H1 (cell line): ENCODE results near the gene TUBD1. TPM values are rescaled to one million over a fixed set of nuclear protein-coding genes. Genes with fewer than 3 reads are reported as not detected.

Source experiments
- EZH2 ChIP-seq: fragments of 200-600 bp; sonication (generic); IDR thresholded peaks from 2 replicates; pipeline ENCODE4 v1.7.1; 2012; ENCODE audit warnings: low read depth, mild to moderate bottlenecking, moderate library complexity, low read length, inconsistent platforms; ENCODE audit not compliant: severe bottlenecking
- POLR2A ChIP-seq, 2 experiments: IDR thresholded peaks; 1 replicate in 1 of 2; 2 replicates in 1 of 2; pipeline ENCODE4 v1.6.1; 2011; ENCODE audit warnings: low read depth in 2 of 2, low read length in 2 of 2, mild to moderate bottlenecking in 2 of 2; ENCODE audit errors: control extremely low read depth in 1 of 2
- USF2 ChIP-seq: IDR thresholded peaks from 2 replicates; pipeline ENCODE4 v1.6.1; 2011; ENCODE audit warnings: low read length, improper control_type of control experiment
- polyA plus RNA-seq, 7 experiments: library from polyadenylated mRNA; depleted of rRNA in 3 of 7; stranded (reverse) in 5 of 7; unstranded in 2 of 7; fragments of >200 nt in 5 of 7; fragments of 200-250 nt in 2 of 7; gene quantifications; 1 replicate in 5 of 7; 2 replicates in 1 of 7; 4 replicates in 1 of 7; pipeline versions ENCODE4 v1.2.1 to v1.2.3, GENCODE V29; 2011 to 2013; ENCODE audit warnings: missing spikeins in 2 of 7, mixed read lengths in 2 of 7
- total RNA-seq: library from RNA; stranded (reverse); fragmentation: NEBNext Ultra II Directional; extraction: Animal tissue kit (Norgen Biotek cat#: 25700); gene quantifications from 2 replicates; pipeline ENCODE4 v1.2.1, GENCODE V29; 2021
- TF ChIP-seq, protein P1 (sequence below): fragments of 300-600 bp; sonication (generic); IDR thresholded peaks from 2 replicates; pipeline ENCODE4 v1.7.1; 2012; ENCODE audit warnings: low read length, moderate library complexity, mild to moderate bottlenecking, inconsistent platforms; ENCODE audit not compliant: insufficient replicate concordance

Gene TUBD1
- total and polyA plus RNA-seq, 2 of the 8 experiments (the other 6 are each of a cell fraction or from before 2014, with no cell fraction given), result 9.1 to 17.5 TPM

DNA sequence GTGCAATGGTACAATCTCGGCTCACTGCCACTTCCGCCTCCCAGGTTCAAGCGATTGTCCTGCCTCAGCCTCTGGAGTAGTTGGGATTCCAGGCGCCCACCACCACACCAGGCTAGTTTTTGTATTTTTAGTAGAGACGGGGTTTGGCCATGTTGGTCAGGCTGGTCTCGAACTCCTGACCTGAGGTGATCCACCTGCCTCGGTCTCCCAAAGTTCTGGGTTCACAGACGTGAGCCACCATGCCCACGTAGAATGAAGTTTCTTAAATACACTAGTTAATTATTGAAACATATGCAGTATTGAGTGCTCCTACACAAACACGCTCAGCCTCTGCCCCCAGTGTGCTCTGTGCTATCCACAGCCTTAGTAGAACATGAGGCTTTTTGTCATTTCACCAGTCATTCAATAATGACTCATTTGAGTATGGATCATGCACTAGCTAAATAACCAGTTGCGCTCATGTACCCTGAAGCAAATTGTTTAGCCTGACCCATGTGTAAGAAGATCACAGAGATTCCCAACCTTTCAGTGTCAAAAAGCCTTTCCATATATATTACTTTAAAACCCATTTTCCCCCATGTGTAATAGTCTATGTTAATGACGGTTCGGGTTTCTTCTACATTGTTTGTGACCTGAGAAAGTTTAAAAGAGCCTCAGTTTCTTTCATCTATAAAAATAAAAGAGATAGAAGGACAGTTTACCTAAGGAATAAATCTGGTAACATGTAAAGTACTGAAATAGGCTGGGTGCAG, 49.7 kb downstream of the TUBD1 start (continued):
- TF ChIP-seq, protein P1, sequence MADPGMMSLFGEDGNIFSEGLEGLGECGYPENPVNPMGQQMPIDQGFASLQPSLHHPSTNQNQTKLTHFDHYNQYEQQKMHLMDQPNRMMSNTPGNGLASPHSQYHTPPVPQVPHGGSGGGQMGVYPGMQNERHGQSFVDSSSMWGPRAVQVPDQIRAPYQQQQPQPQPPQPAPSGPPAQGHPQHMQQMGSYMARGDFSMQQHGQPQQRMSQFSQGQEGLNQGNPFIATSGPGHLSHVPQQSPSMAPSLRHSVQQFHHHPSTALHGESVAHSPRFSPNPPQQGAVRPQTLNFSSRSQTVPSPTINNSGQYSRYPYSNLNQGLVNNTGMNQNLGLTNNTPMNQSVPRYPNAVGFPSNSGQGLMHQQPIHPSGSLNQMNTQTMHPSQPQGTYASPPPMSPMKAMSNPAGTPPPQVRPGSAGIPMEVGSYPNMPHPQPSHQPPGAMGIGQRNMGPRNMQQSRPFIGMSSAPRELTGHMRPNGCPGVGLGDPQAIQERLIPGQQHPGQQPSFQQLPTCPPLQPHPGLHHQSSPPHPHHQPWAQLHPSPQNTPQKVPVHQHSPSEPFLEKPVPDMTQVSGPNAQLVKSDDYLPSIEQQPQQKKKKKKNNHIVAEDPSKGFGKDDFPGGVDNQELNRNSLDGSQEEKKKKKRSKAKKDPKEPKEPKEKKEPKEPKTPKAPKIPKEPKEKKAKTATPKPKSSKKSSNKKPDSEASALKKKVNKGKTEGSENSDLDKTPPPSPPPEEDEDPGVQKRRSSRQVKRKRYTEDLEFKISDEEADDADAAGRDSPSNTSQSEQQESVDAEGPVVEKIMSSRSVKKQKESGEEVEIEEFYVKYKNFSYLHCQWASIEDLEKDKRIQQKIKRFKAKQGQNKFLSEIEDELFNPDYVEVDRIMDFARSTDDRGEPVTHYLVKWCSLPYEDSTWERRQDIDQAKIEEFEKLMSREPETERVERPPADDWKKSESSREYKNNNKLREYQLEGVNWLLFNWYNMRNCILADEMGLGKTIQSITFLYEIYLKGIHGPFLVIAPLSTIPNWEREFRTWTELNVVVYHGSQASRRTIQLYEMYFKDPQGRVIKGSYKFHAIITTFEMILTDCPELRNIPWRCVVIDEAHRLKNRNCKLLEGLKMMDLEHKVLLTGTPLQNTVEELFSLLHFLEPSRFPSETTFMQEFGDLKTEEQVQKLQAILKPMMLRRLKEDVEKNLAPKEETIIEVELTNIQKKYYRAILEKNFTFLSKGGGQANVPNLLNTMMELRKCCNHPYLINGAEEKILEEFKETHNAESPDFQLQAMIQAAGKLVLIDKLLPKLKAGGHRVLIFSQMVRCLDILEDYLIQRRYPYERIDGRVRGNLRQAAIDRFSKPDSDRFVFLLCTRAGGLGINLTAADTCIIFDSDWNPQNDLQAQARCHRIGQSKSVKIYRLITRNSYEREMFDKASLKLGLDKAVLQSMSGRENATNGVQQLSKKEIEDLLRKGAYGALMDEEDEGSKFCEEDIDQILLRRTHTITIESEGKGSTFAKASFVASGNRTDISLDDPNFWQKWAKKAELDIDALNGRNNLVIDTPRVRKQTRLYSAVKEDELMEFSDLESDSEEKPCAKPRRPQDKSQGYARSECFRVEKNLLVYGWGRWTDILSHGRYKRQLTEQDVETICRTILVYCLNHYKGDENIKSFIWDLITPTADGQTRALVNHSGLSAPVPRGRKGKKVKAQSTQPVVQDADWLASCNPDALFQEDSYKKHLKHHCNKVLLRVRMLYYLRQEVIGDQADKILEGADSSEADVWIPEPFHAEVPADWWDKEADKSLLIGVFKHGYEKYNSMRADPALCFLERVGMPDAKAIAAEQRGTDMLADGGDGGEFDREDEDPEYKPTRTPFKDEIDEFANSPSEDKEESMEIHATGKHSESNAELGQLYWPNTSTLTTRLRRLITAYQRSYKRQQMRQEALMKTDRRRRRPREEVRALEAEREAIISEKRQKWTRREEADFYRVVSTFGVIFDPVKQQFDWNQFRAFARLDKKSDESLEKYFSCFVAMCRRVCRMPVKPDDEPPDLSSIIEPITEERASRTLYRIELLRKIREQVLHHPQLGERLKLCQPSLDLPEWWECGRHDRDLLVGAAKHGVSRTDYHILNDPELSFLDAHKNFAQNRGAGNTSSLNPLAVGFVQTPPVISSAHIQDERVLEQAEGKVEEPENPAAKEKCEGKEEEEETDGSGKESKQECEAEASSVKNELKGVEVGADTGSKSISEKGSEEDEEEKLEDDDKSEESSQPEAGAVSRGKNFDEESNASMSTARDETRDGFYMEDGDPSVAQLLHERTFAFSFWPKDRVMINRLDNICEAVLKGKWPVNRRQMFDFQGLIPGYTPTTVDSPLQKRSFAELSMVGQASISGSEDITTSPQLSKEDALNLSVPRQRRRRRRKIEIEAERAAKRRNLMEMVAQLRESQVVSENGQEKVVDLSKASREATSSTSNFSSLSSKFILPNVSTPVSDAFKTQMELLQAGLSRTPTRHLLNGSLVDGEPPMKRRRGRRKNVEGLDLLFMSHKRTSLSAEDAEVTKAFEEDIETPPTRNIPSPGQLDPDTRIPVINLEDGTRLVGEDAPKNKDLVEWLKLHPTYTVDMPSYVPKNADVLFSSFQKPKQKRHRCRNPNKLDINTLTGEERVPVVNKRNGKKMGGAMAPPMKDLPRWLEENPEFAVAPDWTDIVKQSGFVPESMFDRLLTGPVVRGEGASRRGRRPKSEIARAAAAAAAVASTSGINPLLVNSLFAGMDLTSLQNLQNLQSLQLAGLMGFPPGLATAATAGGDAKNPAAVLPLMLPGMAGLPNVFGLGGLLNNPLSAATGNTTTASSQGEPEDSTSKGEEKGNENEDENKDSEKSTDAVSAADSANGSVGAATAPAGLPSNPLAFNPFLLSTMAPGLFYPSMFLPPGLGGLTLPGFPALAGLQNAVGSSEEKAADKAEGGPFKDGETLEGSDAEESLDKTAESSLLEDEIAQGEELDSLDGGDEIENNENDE, result peak; percentile 27
- TF ChIP-seq POLR2A (IDR thresholded peaks at IDR 0.05; ENCODE audit: control extremely low read depth in 1 of 2, low read depth in 2 of 2, low read length in 2 of 2) (peak; percentile 43 to 84), EZH2 (no peak), USF2 (0 out of 2 replicates have a peak, but pooled peaks have one; percentile 22)
